ENCODE measurements around the gene GALP. TPM values are rescaled to one million over a fixed set of nuclear protein-coding genes. Genes with fewer than 3 reads are reported as not detected.

The GALP gene
- total RNA-seq, 1 experiment from 2014 or later, result not detected

DNA sequence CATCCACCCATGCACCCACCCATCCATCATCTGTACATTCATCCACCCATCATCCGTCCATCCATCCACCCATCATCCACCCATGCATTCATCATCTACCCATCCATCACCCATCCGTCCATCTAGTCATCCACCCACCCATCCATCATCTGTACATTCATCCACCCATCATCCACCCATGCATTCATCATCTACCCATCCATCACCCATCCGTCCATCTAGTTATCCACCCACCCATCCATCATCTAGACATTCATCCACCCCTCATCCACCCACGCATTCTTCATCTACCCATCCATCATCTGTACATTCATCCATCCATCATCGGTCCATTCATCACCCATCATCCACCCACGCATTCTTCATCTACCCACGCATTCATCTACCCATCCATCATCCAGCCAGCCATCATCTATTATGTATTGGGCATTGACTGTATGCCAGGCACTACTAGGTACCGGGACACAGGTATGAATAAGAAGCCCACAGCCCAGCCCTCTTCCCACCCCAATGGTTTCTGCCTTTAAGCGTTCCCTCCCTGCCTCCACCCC is 16.7 kb upstream of the GALP start:
- Mint-ChIP-seq H3K36me3 (ENCODE audit: insufficient read depth in 1 of 3, low read depth in 3 of 3) (peaks cover 21 to 27% (median 24%) of the 10 kb centered on the region in 3 experiments), H3K27ac (no peak overlapping the region), H3K4me1 (0 out of 4 replicates have a peak, but pooled peaks cover 0 to 2% of the 10 kb centered on the region in 2 experiments), H3K4me3 (no peak overlapping the region), H3K9me3 (no peaks in the 10 kb centered on the region; a peak in 1 of 5 replicates), H3K27me3 (ENCODE audit: low read depth) (no peaks in the 10 kb centered on the region)
- no peak for DNase-seq
- H3K56ac ChIP-seq (ENCODE audit: insufficient read length, low read depth, low read length), result no peak overlapping the region
- TF ChIP-seq, protein P1, sequence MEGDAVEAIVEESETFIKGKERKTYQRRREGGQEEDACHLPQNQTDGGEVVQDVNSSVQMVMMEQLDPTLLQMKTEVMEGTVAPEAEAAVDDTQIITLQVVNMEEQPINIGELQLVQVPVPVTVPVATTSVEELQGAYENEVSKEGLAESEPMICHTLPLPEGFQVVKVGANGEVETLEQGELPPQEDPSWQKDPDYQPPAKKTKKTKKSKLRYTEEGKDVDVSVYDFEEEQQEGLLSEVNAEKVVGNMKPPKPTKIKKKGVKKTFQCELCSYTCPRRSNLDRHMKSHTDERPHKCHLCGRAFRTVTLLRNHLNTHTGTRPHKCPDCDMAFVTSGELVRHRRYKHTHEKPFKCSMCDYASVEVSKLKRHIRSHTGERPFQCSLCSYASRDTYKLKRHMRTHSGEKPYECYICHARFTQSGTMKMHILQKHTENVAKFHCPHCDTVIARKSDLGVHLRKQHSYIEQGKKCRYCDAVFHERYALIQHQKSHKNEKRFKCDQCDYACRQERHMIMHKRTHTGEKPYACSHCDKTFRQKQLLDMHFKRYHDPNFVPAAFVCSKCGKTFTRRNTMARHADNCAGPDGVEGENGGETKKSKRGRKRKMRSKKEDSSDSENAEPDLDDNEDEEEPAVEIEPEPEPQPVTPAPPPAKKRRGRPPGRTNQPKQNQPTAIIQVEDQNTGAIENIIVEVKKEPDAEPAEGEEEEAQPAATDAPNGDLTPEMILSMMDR (conservative IDR thresholded peaks at IDR 0.05), result no peak
- H3K27me3 ChIP-seq (ENCODE audit: insufficient read depth, low read length), result no peaks in the 10 kb centered on the region
- H3K27ac ChIP-seq (ENCODE audit: insufficient read length, low read depth, low read length), result no peak overlapping the region
- no peak overlapping the region for H4K8ac ChIP-seq (replicated peaks; ENCODE audit: insufficient read length, low read depth, low read length)
- H2AK5ac ChIP-seq (ENCODE audit: insufficient read length, low read length), result no peak overlapping the region
- H2BK5ac ChIP-seq (ENCODE audit: insufficient read length, low read length), result no peak overlapping the region
- no peak overlapping the region for H3K9ac ChIP-seq (ENCODE audit: extremely low read depth, insufficient read length, low read length)
- H3K4me1 ChIP-seq (ENCODE audit: insufficient read depth, low read length), result no peaks in the 10 kb centered on the region
- H3K4me2 ChIP-seq (ENCODE audit: insufficient read depth, insufficient read length, low read length), result no peak overlapping the region
- H2BK12ac ChIP-seq (ENCODE audit: insufficient read length, low read depth, low read length), result no peak overlapping the region
- H3K4ac ChIP-seq (ENCODE audit: low read depth, low read length), result no peak overlapping the region
- no peak overlapping the region for H3K14ac ChIP-seq (ENCODE audit: insufficient read depth, low read length)
- H3K23ac ChIP-seq (ENCODE audit: insufficient read length, low read depth, low read length), result no peak overlapping the region
- H2BK15ac ChIP-seq (ENCODE audit: low read depth, low read length), result no peak overlapping the region
- H3K18ac ChIP-seq (ENCODE audit: insufficient read length, low read depth, low read length), result no peak overlapping the region
- no peak overlapping the region for H2BK120ac ChIP-seq (ENCODE audit: low read depth, low read length, poor library complexity, severe bottlenecking)
- no peaks in the 10 kb centered on the region for H3K23me2 ChIP-seq (ENCODE audit: insufficient read length, low read depth, low read length, poor library complexity, severe bottlenecking)
- no peak overlapping the region for H4K91ac ChIP-seq (ENCODE audit: insufficient read length, low read depth, low read length)
- no peaks in the 10 kb centered on the region for H3K79me1 ChIP-seq (ENCODE audit: insufficient read depth, low read depth, low read length, poor library complexity, severe bottlenecking)
- no peak overlapping the region for H2BK20ac ChIP-seq (ENCODE audit: low read depth, low read length, poor library complexity, severe bottlenecking)
- no peaks in the 10 kb centered on the region for H3K79me2 ChIP-seq (ENCODE audit: insufficient read depth, low read length)
- no peaks in the 10 kb centered on the region for H4K20me1 ChIP-seq (ENCODE audit: control insufficient read depth, insufficient read depth, insufficient read length)
- no peak overlapping the region for H2AFZ ChIP-seq (ENCODE audit: low read length)
- 100% methylated on average over 5 of the region's 9 CpGs for WGBS (ENCODE audit: extremely low coverage, insufficient read length, low lambda C conversion rate)
- no peak overlapping the region for H3T11ph ChIP-seq (ENCODE audit: low read length)
- no peak overlapping the region for H4K5ac ChIP-seq (ENCODE audit: insufficient read length, low read depth, low read length)
- no peaks in the 10 kb centered on the region for H3K9me3 ChIP-seq (ENCODE audit: control insufficient read depth, low read depth, low read length)

Measured in H9 (cell line).